Measurements from ENCODE around the gene CFAP46.

Gene CFAP46

GRCh38 chr10:132815168-132815857 lies 127.1 kb downstream of the CFAP46 start:
- DNase-seq (ENCODE audit: extremely low spot score, insufficient read length, low read depth) (no peak), FAIRE-seq (no peak)

GRCh38 chr10:132814469-132814856 lies 127.9 kb downstream of the CFAP46 start:
- FAIRE-seq (no peak), DNase-seq (ENCODE audit: extremely low spot score, insufficient read length, low read depth) (no peak)

GRCh38 chr10:132813560-132814468 lies 128.6 kb downstream of the CFAP46 start:
- no peak for DNase-seq (ENCODE audit: extremely low spot score, insufficient read length, low read depth)
- FAIRE-seq, result no peak

GRCh38 chr10:132813001-132813401 lies 129.4 kb downstream of the CFAP46 start:
- DNase-seq (ENCODE audit: extremely low spot score, insufficient read length, low read depth), result no peak

GRCh38 chr10:132812520-132812919 lies 129.8 kb downstream of the CFAP46 start:
- DNase-seq (ENCODE audit: extremely low spot score, insufficient read length, low read depth) (no peak), FAIRE-seq (no peak)

More at GRCh38 chr10:132813001-132813401, 129.4 kb downstream of the CFAP46 start:
- FAIRE-seq, result no peak

GRCh38 chr10:132811891-132812481 lies 130.4 kb downstream of the CFAP46 start:
- FAIRE-seq (no peak), DNase-seq (ENCODE audit: extremely low spot score, insufficient read length, low read depth) (no peak)

- FAIRE-seq, result no peak
Observed at GRCh38 chr10:132810807-132811700, 131.3 kb downstream of the CFAP46 start.

GRCh38 chr10:132810141-132810806 lies 132.1 kb downstream of the CFAP46 start:
- DNase-seq (ENCODE audit: extremely low spot score, insufficient read length, low read depth) (no peak), FAIRE-seq (no peak)

More at GRCh38 chr10:132810807-132811700, 131.3 kb downstream of the CFAP46 start:
- DNase-seq (ENCODE audit: extremely low spot score, insufficient read length, low read depth), result no peak

- DNase-seq (ENCODE audit: extremely low spot score, insufficient read length, low read depth), result no peak
- no peak for FAIRE-seq
Observed at GRCh38 chr10:132809232-132810140, 132.9 kb downstream of the CFAP46 start.

- FAIRE-seq, result no peak
Observed at GRCh38 chr10:132808383-132809231, 133.8 kb downstream of the CFAP46 start.

GRCh38 chr10:132807621-132808049 lies 134.7 kb downstream of the CFAP46 start:
- FAIRE-seq, result no peak

More at GRCh38 chr10:132808383-132809231, 133.8 kb downstream of the CFAP46 start:
- no peak for DNase-seq (ENCODE audit: extremely low spot score, insufficient read length, low read depth)

GRCh38 chr10:132806561-132807003 lies 135.8 kb downstream of the CFAP46 start:
- FAIRE-seq (no peak), DNase-seq (ENCODE audit: extremely low spot score, insufficient read length, low read depth) (no peak)

More at GRCh38 chr10:132807621-132808049, 134.7 kb downstream of the CFAP46 start:
- DNase-seq (ENCODE audit: extremely low spot score, insufficient read length, low read depth), result no peak

GRCh38 chr10:132806110-132806509 lies 136.3 kb downstream of the CFAP46 start:
- FAIRE-seq (no peak), DNase-seq (ENCODE audit: extremely low spot score, insufficient read length, low read depth) (no peak)

- no peak for FAIRE-seq
- DNase-seq (ENCODE audit: extremely low spot score, insufficient read length, low read depth), result no peak
Observed at GRCh38 chr10:132805599-132805998, 136.8 kb downstream of the CFAP46 start.

- DNase-seq (ENCODE audit: extremely low spot score, insufficient read length, low read depth) (no peak), FAIRE-seq (no peak)
Observed at GRCh38 chr10:132804785-132805426, 137.5 kb downstream of the CFAP46 start.

GRCh38 chr10:132804287-132804686 lies 138.1 kb downstream of the CFAP46 start:
- no peak for FAIRE-seq
- DNase-seq (ENCODE audit: extremely low spot score, insufficient read length, low read depth), result no peak

All from GM18507 (cell line).